DMS53 (cell line): ENCODE data around the gene ZDHHC6.
"Not testable (repeated sequence)": the region's sequence is repeated elsewhere in the genome, so short reads cannot be mapped to it uniquely, and the experiment has no call there.

Source experiments
- DNase-seq: peaks from one replicate; lab custom pipeline; 2025; lab: John Stamatoyannopoulos, UW

ZDHHC6 gene, protein sequence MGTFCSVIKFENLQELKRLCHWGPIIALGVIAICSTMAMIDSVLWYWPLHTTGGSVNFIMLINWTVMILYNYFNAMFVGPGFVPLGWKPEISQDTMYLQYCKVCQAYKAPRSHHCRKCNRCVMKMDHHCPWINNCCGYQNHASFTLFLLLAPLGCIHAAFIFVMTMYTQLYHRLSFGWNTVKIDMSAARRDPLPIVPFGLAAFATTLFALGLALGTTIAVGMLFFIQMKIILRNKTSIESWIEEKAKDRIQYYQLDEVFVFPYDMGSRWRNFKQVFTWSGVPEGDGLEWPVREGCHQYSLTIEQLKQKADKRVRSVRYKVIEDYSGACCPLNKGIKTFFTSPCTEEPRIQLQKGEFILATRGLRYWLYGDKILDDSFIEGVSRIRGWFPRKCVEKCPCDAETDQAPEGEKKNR

DNA sequence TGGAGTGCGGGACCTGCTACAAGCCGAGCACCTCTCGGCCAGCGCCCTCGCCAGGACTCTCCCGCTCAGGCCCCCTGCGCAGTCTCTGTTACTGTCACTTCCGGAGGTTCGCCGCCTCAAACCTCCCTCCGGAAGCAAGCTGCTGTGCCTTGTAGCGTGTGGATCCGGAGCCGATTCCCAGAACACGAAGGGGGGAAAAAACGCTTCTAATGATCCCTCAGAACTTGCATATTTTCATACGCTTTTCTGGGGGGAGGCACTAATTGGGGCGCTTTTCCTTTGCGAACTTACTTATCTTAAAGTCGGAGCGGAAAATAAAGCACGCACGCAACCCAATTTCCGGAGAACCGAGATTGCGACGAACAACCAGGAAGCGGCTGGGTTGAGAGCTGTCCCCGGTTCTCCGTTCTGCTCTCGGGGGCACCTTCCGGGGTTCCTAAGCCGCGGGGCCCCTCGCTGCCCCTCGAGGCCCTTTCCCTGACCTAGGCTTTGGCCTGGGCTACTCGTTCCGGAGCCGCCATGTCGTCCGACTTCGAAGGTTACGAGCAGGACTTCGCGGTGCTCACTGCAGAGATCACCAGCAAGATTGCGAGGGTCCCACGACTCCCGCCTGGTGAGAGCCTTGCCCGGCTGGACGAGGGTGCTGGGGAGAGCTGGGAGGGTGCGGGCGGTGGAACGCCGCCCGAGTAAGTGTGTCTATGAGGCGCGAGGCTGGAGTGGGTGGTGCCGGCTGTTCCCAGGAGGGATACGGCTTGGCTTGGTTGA is at the start of gene ZDHHC6, which contains the start of gene VTI1A:
ZDHHC6 (minus strand) TSS at position 60 of the 765 bp plus-strand sequence. CDS start 1,478 bp downstream, outside the sequence.
VTI1A (plus strand) TSS at position 361 of the 765 bp plus-strand sequence; CDS start at position 520, 159 bp downstream.
- peak; percentile 93 for DNase-seq

DNA sequence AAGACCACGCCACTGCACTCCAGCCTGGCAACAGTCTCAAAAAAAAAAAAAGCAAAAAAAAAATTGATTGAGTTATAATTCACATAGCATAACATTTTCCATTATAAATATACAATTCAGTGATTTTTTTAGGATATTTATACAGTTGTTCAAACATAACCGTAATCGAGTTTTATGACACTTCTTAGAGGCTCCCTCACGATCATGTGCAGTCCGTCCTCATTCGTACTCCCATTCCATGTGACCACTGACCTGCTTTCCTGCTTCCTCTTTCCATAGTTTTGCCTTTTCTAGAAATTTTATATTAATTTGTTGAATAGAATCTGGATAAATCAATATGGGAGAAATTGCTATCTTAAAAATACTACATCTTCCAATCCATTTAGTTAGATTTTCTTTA is 46.0 kb upstream of the ZDHHC6 start:
- no peak for DNase-seq

- no peak for DNase-seq
These were observed 44.4 kb upstream of the ZDHHC6 start for GRCh38 chr10:112491144-112491543.

DNA sequence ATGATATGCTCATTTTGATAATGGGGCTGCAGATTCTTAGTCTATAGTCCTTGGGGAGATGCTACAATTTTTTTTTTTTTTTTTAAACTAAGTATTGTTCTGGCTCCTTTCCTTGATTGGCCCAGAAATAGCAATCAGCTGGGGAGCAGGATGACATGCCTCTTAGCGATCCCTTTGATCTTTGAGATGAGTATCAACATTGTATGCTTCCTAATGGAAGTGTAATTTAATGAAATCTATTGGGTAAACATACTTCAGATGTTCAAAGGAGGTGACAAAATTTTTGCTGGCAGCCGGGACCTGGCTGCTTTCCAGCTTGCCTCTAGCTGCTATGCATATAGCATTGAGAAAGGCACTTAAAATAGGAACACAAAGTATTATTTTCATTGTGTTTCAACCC is 43.8 kb upstream of the ZDHHC6 start:
- peak; percentile 93 for DNase-seq

DNA sequence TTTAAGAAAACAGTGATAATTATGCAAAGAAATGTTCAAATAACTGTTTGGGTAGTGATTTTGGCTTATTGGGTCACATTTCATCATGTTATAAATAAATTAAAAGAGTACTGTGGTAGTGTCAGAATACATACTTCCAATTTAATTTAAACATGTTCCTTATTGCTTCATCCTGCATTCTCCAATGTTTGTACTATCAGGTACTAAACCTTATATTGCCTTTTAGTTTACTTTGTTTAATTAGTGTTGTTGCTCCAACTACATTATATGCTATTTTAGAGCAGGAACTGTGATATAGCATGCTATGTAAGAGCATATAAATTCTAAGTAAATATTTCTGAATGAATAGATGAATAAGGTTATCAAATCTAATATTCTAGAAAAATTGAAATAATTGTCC is 41.2 kb upstream of the ZDHHC6 start:
- DNase-seq, result no peak

DNA sequence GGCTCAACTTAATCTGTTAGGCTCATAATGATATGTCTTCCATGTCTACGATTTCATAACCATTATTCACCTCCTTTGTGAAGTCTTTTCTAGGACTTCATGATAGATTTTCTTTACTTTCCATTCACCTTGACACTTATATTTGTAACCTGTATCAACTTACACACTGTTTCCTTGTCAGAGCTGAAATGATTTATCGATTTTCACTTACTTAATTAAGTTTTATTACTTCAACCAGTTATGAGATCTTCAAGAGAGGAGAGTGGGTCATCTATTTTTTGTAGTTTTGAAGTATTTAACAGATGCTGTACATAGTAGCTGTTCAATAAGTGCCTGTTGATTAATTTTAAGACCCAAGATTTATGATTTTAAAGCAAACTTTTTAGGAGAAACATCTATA is 37.7 kb upstream of the ZDHHC6 start:
- DNase-seq, result no peak

DNA sequence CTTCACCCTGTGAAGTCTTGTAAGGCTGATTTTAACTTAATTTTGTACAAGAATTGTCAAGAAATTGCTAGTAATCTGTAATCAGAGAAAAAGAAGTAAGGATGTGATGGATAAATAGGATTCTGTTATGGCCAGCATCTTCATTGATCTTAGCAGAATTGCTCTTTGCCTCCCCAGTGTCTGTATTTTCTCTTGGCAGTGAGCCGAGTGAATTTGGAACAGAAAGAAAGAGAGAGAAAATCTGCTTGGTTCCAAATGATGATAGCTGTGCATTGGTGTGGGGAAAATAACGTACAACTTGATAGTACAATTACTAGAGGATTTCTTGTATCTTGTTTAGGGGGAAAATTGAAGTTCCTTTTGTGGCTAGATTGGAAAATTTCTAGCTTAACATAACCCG is 34.9 kb upstream of the ZDHHC6 start:
- DNase-seq, result no peak

DNA sequence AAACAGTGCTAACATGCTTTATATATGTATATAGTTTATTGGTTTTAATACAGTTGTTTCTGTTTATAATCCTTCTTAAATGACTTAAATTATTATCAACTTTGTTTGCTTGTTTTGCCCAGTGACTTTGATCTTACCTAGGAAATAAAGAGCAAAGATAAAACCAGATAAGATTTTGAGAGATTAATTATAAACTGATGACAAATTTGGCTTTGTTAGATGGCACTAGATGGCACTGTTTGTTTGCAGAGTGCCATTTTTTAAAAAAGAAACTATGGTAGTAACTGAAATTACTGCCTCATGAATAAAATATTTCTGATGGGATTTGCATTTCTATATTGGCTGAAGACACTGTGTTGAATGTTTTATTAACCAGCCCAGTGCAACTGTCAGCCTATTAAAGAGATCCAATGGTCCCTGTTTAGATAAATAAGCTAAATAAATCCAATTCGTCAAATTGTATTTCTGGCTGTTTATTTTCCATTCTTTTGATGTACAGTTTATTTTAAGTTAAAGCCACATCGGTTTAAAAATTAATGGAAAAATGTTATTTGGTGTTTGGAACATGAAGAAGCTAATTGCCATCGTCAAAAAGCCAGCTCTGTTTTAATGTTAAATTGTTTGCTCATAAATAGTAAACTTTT is 29.0 kb upstream of the ZDHHC6 start:
- DNase-seq, result peak; percentile 41

DNA sequence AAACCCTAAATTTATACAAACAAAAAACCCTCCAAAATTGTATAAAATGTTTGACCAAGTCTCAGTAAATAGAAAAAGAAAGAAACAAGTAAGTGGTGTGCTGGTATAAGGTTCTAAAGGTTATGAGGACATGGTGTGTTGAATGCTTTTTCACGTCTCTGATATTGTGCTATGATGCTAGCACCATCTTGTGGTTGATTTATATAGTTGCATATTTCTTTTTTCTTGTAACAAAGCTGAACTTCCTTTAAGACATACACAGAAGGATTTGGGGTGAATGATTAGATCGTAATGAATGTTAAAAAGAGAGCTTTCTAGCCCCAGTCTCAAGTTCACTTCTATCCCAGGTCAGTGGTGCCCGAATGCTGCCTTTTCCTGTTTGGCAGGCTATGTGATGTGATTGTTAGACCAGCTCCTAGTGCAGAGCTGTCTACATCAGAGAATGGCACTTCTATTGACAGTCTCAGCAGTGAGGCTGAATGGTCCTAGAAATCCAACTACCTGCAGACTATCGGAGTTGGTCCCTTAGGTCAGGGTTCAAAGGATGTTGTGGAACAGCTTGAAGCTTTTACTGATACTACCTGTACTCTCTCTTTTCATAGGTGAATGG is 25.3 kb upstream of the ZDHHC6 start:
- DNase-seq, result peak; percentile 73

GRCh38 chr10:112467541-112468075 is 20.9 kb upstream of the ZDHHC6 start:
- no peak for DNase-seq

DNA sequence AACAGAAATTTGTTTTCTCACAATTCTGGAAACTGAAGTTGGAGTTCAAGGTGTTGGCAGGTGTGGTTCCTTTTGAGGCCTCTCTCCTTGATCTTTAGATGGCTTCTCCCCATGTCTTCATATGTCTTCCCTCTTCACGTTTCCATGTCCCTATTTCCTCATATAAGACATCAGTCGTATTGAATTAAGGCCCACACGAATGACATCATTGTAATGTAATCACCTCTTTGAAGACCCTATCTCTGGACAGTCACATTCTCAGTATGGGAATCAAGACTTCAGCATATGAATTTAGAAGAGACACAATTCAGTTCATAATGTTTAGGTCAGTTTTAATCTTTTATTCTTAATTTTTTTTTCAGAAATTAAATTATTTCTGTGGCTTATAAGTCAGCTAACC is 20.1 kb upstream of the ZDHHC6 start:
- no peak for DNase-seq

- no peak for DNase-seq
These were observed 18.7 kb upstream of the ZDHHC6 start for GRCh38 chr10:112465299-112465883.

- not testable (repeated sequence) for DNase-seq
These were observed 17.4 kb upstream of the ZDHHC6 start for GRCh38 chr10:112464074-112464473.

GRCh38 chr10:112461029-112461887 is 14.5 kb upstream of the ZDHHC6 start:
- peak; percentile 43 for DNase-seq

- no peak for DNase-seq
These were observed 13.7 kb upstream of the ZDHHC6 start for GRCh38 chr10:112460366-112460765.

GRCh38 chr10:112456533-112456932 is 9.8 kb upstream of the ZDHHC6 start:
- DNase-seq, result peak; percentile 40

DNA sequence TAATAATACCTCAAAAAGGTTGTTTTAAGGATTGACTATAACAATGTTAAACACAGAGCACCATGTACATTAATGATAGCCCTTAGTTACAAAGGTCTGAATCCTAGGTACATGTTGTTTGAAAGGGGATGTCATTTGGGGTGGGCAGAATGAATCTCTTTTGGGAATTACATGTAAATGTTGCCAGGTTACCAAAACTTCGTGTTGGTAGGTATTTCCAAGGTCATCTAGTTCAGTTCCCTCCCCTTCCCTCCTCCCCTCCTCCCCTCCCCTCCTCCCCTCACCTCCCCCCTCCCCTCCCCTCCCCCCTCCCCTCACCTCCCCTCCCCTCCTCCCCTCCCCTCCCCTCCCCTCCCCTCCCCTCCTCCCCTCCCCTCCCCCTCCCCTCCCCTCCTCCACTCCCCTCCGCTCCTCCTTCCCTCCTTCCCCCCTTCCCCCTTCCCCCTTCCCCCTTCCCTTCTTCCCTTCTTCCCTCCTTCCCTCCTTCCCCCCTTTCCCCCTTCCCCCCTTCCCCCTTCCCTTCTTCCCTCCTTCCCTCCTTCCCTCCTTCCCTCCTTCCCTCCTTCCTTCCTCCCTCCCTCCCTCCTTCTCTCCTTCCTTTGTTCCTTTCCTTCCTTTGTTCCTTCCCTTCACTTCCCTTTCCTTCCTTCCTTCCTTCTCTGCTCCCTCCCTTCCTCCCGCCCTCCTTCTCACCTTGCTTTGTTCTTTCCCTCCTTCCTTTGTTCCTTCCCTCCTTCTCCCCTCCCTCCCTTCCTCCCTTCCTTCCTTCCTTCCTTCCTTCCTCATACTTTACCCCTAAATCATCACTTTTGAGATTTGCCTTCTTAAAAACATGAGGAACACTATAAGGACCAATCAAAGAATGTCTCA is 8.4 kb upstream of the ZDHHC6 start:
- DNase-seq, result no peak

DNA sequence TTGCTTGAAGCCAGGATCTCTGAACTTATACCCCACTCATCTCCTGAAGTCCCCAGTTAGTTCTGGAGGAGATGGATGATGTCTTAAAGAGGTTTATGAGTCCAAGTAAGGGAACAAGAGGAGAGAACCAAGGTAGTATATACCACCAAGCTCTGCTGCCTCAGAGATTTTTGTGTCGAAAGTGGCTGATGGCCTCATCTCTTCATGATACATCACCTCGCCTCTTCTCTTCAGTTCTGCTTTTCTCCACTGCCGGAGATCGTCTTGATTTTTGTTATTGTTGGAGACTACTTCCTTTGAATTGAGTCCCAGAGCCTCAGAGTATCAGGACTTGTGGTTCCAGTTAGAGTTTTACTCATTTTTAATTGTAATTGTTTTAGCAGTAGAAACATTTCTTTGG is 2.2 kb upstream of the ZDHHC6 start:
- DNase-seq, result no peak

DNA sequence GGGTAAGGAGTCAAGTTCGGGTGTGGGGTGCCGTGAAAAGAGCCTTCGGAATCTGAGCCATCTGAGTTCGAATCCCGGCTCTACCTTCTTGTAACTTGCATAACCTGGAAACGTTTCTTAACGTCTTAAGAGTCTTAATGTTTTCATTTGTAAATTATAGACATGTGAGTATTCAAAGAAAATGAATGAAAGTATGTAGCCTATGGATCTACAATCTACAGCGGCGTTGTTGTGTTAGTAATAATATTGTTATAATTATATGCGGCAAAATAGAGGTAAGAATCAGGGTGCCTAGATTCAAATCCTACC is 860 bp upstream of the ZDHHC6 start:
- no peak for DNase-seq
